ENCODE results near the gene MAP1LC3B.

The MAP1LC3B gene

DNA sequence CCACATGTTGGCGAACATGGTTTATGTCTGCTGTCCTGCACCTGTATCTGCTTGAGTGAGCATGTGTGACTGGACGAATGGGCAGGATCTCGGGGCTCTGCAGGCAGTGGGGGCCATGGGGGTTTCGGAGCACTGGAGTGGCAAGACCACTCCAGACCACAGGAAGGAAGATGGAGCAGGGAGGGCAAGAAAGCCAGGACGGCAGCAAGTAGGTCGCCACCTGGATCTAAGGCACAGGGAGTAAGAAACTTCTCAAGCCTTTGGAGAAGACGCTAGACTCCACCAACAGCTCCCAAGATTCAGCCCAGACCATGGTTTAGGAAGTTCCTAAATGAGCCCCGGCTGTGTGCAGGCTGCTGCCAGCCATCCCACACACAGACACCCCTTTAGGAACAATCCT is 42.1 kb upstream of the MAP1LC3B start:
- no peak for DNase-seq (ENCODE audit: low read depth, low spot score)
- POLR2A ChIA-PET = no interaction called here
- no peak overlapping the region for H3K4me3 ChIP-seq (ENCODE audit: low read depth, low read length)
- CTCF ChIA-PET = interaction anchor here (1.5 kb wide), 2 partner anchors 10 to 25 kb away, joined by 3 read pairs; no protein-coding TSS in a partner anchor
- TF ChIP-seq, protein P1, sequence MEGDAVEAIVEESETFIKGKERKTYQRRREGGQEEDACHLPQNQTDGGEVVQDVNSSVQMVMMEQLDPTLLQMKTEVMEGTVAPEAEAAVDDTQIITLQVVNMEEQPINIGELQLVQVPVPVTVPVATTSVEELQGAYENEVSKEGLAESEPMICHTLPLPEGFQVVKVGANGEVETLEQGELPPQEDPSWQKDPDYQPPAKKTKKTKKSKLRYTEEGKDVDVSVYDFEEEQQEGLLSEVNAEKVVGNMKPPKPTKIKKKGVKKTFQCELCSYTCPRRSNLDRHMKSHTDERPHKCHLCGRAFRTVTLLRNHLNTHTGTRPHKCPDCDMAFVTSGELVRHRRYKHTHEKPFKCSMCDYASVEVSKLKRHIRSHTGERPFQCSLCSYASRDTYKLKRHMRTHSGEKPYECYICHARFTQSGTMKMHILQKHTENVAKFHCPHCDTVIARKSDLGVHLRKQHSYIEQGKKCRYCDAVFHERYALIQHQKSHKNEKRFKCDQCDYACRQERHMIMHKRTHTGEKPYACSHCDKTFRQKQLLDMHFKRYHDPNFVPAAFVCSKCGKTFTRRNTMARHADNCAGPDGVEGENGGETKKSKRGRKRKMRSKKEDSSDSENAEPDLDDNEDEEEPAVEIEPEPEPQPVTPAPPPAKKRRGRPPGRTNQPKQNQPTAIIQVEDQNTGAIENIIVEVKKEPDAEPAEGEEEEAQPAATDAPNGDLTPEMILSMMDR (IDR thresholded peaks at IDR 0.05; ENCODE audit: insufficient read depth, low read length, missing control alignments) = no peak

DNA sequence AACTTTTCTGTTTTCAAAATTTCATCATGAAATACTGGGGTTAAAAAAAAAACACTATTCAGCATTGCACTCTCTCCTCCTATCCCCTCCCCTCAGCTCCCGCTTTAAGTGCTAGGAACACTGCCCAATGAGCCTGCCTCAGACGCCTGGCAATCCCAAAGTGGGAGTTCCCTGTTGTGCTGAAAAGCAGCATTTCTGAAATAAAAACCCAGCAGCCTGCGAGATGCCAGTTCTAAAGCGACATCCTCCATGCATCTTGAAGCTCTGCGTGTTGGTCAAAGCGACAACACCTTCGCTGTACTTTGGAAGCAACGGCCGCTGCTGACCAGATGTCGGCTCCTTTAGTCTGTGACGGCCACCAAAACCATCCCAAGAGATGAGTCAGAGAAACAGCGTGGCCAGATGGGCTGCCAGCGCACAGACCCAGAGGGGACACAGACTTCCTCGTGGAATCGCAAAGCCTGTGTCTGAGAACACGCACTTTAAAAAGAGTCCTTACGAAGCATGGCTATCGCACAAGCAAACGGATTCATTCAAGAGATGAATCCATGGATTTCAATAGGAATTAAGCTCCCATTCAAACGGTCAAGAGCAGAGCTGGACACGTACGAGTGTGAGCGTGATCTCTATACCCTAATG is 41.3 kb upstream of the MAP1LC3B start:
- no peak overlapping the region; the same call in 1 of the 2 replicates for H3K4me3 ChIP-seq (ENCODE audit: low read depth, low read length)
- DNase-seq (ENCODE audit: low read depth, low spot score) = no peak
- TF ChIP-seq, protein P1 (IDR thresholded peaks at IDR 0.05; ENCODE audit: insufficient read depth, low read length, missing control alignments) = no peak
- CTCF ChIA-PET = interaction anchor here (0.7 to 1.5 kb wide), 2 partner anchors 11 to 34 kb away, joined by 3 to 4 read pairs; partner anchors contain the start of gene C16orf95
- POLR2A ChIA-PET = no interaction called here

DNA sequence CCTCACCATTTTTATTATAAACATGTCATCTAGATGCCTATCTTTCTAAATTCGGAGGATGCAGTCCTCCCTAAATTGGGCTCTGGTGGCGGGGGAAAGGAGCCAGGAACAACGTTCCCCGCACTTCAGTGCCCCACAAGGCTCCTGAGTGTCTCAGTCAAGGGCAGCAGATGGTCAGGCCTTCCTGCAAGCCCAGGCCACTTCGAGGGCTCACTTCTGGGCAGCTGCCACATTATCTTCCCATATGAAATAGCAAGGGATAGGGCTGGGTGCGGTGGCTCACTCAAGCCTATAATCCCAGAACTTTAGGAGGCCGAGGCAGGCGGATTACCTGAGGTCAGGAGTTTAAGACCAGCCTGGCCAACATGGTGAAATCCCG is 40.8 kb upstream of the MAP1LC3B start:
- ChIA-PET POLR2A (no interaction called here), CTCF (interaction anchor here (0.7 kb wide), 1 partner anchor 34 kb away, joined by 4 read pairs; the partner anchor contains the start of gene C16orf95)
- TF ChIP-seq, protein P1 (IDR thresholded peaks at IDR 0.05; ENCODE audit: insufficient read depth, low read length, missing control alignments) = no peak
- no peak for DNase-seq (ENCODE audit: low read depth, low spot score)
- no peak overlapping the region for H3K4me3 ChIP-seq (ENCODE audit: low read depth, low read length)

DNA sequence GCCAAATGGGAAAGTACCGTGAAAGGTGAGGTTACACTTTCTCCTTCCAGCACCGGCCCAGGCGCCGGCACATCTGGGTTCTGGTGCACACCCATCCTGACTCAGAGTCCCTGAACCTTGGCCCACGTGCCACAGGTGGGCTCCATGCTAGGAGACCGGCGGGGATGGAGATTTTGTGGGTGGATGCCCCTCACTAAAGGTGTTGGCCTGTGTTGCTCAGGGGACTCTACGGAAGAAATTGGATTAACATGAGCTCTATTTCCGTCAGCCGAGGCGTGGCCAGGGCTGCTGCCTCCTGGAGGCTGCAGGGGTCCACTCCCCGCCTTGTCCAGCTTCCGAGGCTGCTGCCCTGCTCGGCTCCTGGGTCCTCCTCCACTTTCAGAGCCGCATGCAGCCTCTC is 39.3 kb upstream of the MAP1LC3B start:
- no peak overlapping the region for H3K4me3 ChIP-seq (ENCODE audit: low read depth, low read length)
- ChIA-PET CTCF (no interaction called here), POLR2A (no interaction called here)
- TF ChIP-seq, protein P1 (IDR thresholded peaks at IDR 0.05; ENCODE audit: insufficient read depth, low read length, missing control alignments) = no peak
- no peak for DNase-seq (ENCODE audit: low read depth, low spot score)

DNA sequence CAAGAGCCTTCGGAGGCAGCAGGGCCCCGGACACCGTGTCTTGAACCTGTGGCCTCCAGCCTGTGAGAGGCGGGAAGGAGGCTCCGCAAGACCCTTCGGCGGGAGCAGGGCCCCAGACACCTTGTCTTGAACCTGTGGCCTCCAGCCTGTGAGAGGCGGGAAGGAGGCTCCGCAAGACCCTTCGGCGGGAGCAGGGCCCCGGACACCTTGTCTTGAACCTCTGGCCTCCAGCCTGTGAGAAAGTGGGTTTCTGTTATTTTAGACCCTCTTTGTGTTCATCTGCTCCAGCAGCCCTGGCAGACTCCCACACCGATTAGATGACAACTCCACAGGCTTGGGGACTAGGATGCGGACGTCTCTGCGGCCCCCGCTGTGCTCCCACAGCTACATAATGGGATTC is 38.5 kb upstream of the MAP1LC3B start:
- DNase-seq (ENCODE audit: low read depth, low spot score) = no peak
- CTCF ChIA-PET = no interaction called here
- TF ChIP-seq, protein P1 (IDR thresholded peaks at IDR 0.05; ENCODE audit: insufficient read depth, low read length, missing control alignments) = no peak
- POLR2A ChIA-PET = no interaction called here
- H3K4me3 ChIP-seq (ENCODE audit: low read depth, low read length) = no peak overlapping the region

DNA sequence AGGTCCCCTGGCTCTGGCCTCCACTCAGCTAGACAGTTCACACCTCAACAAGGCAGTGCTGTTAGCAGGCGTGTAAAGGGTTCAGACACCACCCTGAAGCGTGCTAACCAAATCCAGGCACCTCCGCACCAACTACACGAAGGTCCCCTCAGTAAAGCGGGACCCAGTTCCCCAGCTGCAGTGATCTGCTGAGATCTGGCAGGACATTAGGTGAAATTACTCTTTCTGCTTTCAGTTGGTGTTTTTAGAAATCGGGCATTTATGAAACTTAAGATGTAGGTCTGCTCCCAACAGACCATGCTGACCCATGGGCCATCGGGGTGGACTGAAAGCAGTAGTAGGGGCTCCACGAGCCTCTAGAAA is 35.7 kb upstream of the MAP1LC3B start:
- DNase-seq (ENCODE audit: low read depth, low spot score) = no peak
- ChIA-PET CTCF (no interaction called here), POLR2A (no interaction called here)
- TF ChIP-seq, protein P1 (IDR thresholded peaks at IDR 0.05; ENCODE audit: insufficient read depth, low read length, missing control alignments) = no peak
- no peak overlapping the region for H3K4me3 ChIP-seq (ENCODE audit: low read depth, low read length)

Measured in AG04449 (cell line).